Prostate gland (tissue), 2 donors: ENCODE measurements around the gene FRG1.

Experiments
- POLR2A ChIP-seq: fragments of 450-650 bp; IDR thresholded peaks from one replicate; pipeline ENCODE4 v1.6.1; 2016; ENCODE audit warnings: antibody characterized with exemption, mild to moderate bottlenecking
- POLR2AphosphoS5 ChIP-seq: sonication (generic); formaldehyde crosslinking; IDR thresholded peaks from one replicate; pipeline ENCODE4 v1.6.1; 2017; ENCODE audit warnings: antibody characterized with exemption
- TF ChIP-seq, protein P1 (sequence below), 4 experiments: fragments of 200-600 bp in 2 of 4; fragments of 450-650 bp in 2 of 4; sonication (generic) in 2 of 4; IDR thresholded peaks; 1 replicate in 3 of 4; 2 replicates in 1 of 4; pipeline ENCODE4 v1.5.1; 2016 to 2019; ENCODE audit warnings: antibody characterized with exemption in 4 of 4, mild to moderate bottlenecking in 2 of 4, moderate library complexity in 2 of 4

DNA sequence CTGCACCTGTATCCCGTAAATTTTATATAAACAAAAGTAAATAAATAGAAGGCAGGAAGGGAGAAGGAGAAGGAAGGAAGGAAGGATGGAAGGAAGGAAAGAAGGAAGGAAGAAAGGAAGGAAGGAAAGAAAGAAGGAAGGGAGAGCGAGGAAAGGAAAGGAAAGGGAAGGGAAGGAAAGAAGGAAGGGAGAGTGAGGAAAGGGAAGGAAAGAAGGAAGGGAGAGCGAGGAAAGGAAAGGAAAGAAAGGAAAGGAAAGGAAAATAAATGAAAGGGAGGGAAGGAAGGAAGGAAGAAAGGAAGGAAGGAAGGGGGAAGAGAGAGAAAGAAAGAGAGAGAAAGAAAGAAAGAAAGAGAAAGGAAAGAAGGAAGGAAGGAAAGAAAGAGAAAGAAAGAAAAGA is 43.0 kb upstream of the FRG1 start:
- TF ChIP-seq, protein P1, sequence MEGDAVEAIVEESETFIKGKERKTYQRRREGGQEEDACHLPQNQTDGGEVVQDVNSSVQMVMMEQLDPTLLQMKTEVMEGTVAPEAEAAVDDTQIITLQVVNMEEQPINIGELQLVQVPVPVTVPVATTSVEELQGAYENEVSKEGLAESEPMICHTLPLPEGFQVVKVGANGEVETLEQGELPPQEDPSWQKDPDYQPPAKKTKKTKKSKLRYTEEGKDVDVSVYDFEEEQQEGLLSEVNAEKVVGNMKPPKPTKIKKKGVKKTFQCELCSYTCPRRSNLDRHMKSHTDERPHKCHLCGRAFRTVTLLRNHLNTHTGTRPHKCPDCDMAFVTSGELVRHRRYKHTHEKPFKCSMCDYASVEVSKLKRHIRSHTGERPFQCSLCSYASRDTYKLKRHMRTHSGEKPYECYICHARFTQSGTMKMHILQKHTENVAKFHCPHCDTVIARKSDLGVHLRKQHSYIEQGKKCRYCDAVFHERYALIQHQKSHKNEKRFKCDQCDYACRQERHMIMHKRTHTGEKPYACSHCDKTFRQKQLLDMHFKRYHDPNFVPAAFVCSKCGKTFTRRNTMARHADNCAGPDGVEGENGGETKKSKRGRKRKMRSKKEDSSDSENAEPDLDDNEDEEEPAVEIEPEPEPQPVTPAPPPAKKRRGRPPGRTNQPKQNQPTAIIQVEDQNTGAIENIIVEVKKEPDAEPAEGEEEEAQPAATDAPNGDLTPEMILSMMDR (IDR thresholded peaks at IDR 0.05) = no peak
- TF ChIP-seq POLR2AphosphoS5 (no peak), POLR2A (no peak)
